B cell (primary cell): Measurements from ENCODE around the gene ALKBH4.

Experiments
- EZH2 ChIP-seq: IDR thresholded peaks from 2 replicates; pipeline ENCODE4 v1.6.1; 2012; ENCODE audit warnings: borderline replicate concordance, low read depth, mild to moderate bottlenecking, moderate library complexity, low read length; ENCODE audit not compliant: insufficient read depth, poor library complexity, severe bottlenecking
- TF ChIP-seq, protein P1 (sequence below): fragments of 200-600 bp; IDR thresholded peaks from one replicate; pipeline ENCODE4 v1.8.0; 2022; ENCODE audit warnings: antibody characterized with exemption, mild to moderate bottlenecking

DNA sequence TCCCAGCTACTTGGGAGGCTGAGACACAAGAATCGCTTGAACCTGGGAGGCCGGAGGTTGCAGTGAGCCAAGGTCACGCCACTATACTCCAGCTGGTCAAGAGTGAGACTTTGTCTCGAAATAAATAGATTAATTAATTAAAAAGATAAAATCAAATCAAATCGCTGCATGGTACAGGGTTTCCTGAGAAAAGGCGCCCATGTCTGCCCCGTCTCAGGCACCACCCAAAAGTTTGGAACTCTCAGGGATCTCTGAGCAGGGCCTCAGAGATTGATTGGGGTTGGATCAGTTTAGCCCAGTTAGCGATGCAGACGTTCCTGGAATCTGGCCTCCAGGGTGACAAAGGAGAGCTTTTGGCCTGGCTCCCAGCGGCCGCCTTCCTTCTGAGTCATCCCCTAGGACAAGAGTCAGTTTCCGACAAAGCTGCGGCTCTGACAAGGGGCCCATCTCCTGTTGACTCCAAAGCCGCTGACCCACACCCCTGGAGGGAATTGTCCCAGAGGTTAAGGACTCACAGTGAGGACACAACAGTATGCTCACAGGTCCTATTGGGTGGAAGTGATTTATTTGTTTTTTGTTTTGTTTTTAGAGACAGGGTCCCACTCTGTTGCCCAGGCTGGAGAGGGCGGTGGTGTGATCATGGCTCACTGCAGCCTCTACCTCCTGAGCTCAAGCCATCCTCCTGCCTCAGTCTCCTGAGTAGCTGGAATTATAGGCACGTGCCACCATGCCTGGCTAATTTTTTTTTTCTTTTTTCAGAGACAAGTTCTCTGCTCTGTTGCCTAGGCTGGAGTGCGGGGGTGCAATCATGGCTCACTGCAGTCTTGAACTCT, 24.5 kb downstream of the ALKBH4 start:
- TF ChIP-seq, protein P1, sequence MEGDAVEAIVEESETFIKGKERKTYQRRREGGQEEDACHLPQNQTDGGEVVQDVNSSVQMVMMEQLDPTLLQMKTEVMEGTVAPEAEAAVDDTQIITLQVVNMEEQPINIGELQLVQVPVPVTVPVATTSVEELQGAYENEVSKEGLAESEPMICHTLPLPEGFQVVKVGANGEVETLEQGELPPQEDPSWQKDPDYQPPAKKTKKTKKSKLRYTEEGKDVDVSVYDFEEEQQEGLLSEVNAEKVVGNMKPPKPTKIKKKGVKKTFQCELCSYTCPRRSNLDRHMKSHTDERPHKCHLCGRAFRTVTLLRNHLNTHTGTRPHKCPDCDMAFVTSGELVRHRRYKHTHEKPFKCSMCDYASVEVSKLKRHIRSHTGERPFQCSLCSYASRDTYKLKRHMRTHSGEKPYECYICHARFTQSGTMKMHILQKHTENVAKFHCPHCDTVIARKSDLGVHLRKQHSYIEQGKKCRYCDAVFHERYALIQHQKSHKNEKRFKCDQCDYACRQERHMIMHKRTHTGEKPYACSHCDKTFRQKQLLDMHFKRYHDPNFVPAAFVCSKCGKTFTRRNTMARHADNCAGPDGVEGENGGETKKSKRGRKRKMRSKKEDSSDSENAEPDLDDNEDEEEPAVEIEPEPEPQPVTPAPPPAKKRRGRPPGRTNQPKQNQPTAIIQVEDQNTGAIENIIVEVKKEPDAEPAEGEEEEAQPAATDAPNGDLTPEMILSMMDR: no peak
- TF ChIP-seq EZH2: no peak
